Hematopoietic multipotent progenitor cell treated with erythropoietin and hydrocortisone succinate and interleukin-3 and kit ligand, for 6 days (in vitro differentiated cells): ENCODE measurements around the gene AKAP10.
"Not testable (repeated sequence)": the region's sequence is repeated elsewhere in the genome, so short reads cannot be mapped to it uniquely, and the experiment has no call there.

Source experiments
- DNase-seq: peaks from one replicate; pipeline ENCODE4 v3.0.0-alpha.2; 2015

AKAP10 gene

GRCh38 chr17:19979917-19980770 is 2.5 kb upstream of the AKAP10 start:
- DNase-seq = peak; percentile 29

- no peak for DNase-seq
These were observed 1.2 kb upstream of the AKAP10 start for GRCh38 chr17:19978805-19979211.

- peak; percentile 84 for DNase-seq
These were observed 678 bp upstream of the AKAP10 start for GRCh38 chr17:19978209-19978802.

GRCh38 chr17:19975601-19976000 is 2.0 kb downstream of the AKAP10 start:
- DNase-seq = no peak

GRCh38 chr17:19973156-19973555 is 4.5 kb downstream of the AKAP10 start:
- no peak for DNase-seq

- DNase-seq = not testable (repeated sequence)
These were observed 14.7 kb downstream of the AKAP10 start for GRCh38 chr17:19962954-19963353.

GRCh38 chr17:19958023-19958422 is 19.6 kb downstream of the AKAP10 start:
- DNase-seq = no peak

GRCh38 chr17:19955099-19955498 is 22.5 kb downstream of the AKAP10 start:
- no peak for DNase-seq

GRCh38 chr17:19951411-19951810 is 26.2 kb downstream of the AKAP10 start:
- not testable (repeated sequence) for DNase-seq

GRCh38 chr17:19950624-19951195 is 26.9 kb downstream of the AKAP10 start:
- DNase-seq = not testable (repeated sequence)

GRCh38 chr17:19948116-19948943 is 29.3 kb downstream of the AKAP10 start:
- DNase-seq = no peak

GRCh38 chr17:19946921-19947320 is 30.7 kb downstream of the AKAP10 start:
- no peak for DNase-seq

- DNase-seq = peak; percentile 77
These were observed 32.5 kb downstream of the AKAP10 start for GRCh38 chr17:19945009-19945626.

- DNase-seq = no peak
These were observed 34.0 kb downstream of the AKAP10 start for GRCh38 chr17:19943599-19943998.

- DNase-seq = no peak
These were observed 34.6 kb downstream of the AKAP10 start for GRCh38 chr17:19943026-19943425.

GRCh38 chr17:19940722-19941464 is 36.7 kb downstream of the AKAP10 start:
- no peak for DNase-seq

- DNase-seq = no peak
These were observed 37.5 kb downstream of the AKAP10 start for GRCh38 chr17:19939993-19940721.

- DNase-seq = no peak
These were observed 38.9 kb downstream of the AKAP10 start for GRCh38 chr17:19938736-19939135.

GRCh38 chr17:19937522-19937921 is 40.1 kb downstream of the AKAP10 start:
- no peak for DNase-seq

GRCh38 chr17:19935169-19935568 is 42.5 kb downstream of the AKAP10 start:
- no peak for DNase-seq

GRCh38 chr17:19933628-19934027 is 44.0 kb downstream of the AKAP10 start:
- no peak for DNase-seq
